Cardiac muscle cell (in vitro differentiated cells and primary cell): ENCODE measurements around the gene MED28. TPM values are rescaled to one million over a fixed set of nuclear protein-coding genes. Genes with fewer than 3 reads are reported as not detected.
A peak's percentile ranks its signal among the peaks of the same experiment; 100 is the strongest.

Experiments used
- DNase-seq, 2 donors: peaks; one replicate each; pipeline versions ENCODE4 v3.0.0 to v3.0.0-alpha.2; 2010 to 2017; ENCODE audit warnings: low read depth in 1 of 2, low spot score in 1 of 2
- H3K27ac ChIP-seq: fragments of 200-600 bp; sonication (generic); 2 replicates; pipeline ENCODE4 v1.5.1; 2016
- H3K27me3 ChIP-seq: fragments of 200-600 bp; sonication (generic); 2 replicates; pipeline ENCODE4 v1.6.0; 2016; ENCODE audit warnings: control low read depth
- H3K36me3 ChIP-seq: fragments of 200-600 bp; sonication (generic); 2 replicates; pipeline ENCODE4 v1.5.1; 2016; ENCODE audit warnings: control low read depth
- H3K4me1 ChIP-seq: fragments of 200-600 bp; sonication (generic); 2 replicates; pipeline ENCODE4 v1.8.1; 2017; ENCODE audit warnings: low read depth, mild to moderate bottlenecking, mixed run types
- H3K4me3 ChIP-seq: fragments of 200-600 bp; sonication (generic); 2 replicates; pipeline ENCODE4 v1.5.1; 2016; ENCODE audit warnings: mild to moderate bottlenecking
- H3K9me3 ChIP-seq: fragments of 200-600 bp; sonication (generic); 2 replicates; pipeline ENCODE4 v1.5.1; 2017; ENCODE audit warnings: low read depth, mild to moderate bottlenecking, control low read depth
- polyA plus RNA-seq: library from polyadenylated mRNA; unstranded; fragments of >200 nt; fragmentation: Nextera tagmentation; extraction: Ambion mirVana; gene quantifications from 2 replicates; pipeline ENCODE4 v1.2.1, GENCODE V29; 2016
- total RNA-seq: library from RNA; depleted of rRNA; stranded (reverse); fragments of >200 nt; gene quantifications from 2 replicates; pipeline ENCODE4 v1.2.3, GENCODE V29; 2016
- TF ChIP-seq, protein P1 (sequence below): IDR thresholded peaks from 2 replicates; pipeline ENCODE4 v1.5.1; 2012; ENCODE audit warnings: low read depth, mild to moderate bottlenecking, low read length

The MED28 gene
- total and polyA plus RNA-seq, 2 experiments from 2014 or later = 20.1 to 60.2 TPM

DNA sequence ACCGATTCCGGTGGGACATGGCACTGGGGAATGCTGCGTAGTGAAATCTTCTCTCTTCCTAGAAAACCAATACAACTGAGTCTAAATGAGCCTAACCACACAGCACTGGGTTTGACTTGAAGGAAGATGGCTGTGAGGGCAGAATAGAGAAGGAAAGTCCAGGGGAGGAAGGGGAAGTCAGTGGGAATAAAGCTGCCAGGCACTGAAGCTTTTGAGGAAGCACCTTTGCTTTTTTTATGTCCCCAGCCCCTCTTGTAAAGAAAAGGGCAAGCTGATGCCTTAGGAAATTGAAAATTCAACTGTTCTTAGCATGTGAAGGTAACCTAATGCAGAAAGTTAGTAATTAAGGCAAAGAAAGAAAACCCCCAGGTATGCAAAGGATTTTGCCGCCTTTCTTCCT, 20.6 kb downstream of the MED28 start:
- TF ChIP-seq, protein P1, sequence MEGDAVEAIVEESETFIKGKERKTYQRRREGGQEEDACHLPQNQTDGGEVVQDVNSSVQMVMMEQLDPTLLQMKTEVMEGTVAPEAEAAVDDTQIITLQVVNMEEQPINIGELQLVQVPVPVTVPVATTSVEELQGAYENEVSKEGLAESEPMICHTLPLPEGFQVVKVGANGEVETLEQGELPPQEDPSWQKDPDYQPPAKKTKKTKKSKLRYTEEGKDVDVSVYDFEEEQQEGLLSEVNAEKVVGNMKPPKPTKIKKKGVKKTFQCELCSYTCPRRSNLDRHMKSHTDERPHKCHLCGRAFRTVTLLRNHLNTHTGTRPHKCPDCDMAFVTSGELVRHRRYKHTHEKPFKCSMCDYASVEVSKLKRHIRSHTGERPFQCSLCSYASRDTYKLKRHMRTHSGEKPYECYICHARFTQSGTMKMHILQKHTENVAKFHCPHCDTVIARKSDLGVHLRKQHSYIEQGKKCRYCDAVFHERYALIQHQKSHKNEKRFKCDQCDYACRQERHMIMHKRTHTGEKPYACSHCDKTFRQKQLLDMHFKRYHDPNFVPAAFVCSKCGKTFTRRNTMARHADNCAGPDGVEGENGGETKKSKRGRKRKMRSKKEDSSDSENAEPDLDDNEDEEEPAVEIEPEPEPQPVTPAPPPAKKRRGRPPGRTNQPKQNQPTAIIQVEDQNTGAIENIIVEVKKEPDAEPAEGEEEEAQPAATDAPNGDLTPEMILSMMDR = no peak
- H3K36me3 ChIP-seq = peaks cover 35% of the 10 kb centered on the region

DNA sequence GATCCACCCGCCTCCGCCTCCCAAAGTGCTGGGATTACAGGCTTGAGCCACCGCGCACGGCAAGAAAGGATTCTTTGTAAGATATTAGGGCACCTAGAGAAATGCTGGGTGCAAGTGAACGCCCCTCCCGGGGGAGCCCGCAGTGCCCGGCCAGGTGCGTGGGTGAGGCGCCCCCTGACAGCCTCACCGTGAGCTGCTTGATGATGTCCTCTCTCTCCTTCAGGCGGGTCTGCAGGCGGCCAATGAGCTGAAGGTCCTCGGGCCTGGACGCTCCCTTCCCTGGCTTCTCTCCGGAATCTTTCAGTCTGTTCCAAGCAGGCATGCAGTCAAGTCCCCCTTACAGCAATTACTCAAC, 21.9 kb downstream of the MED28 start:
- no peak for DNase-seq
- Histone ChIP-seq H3K27me3 (no peaks in the 10 kb centered on the region), H3K36me3 (peaks cover 25% of the 10 kb centered on the region), H3K4me1 (no peaks in the 10 kb centered on the region), H3K9me3 (no peaks in the 10 kb centered on the region), H3K27ac (no peak overlapping the region), H3K4me3 (no peak overlapping the region)
- TF ChIP-seq, protein P1 = no peak

More for the DNA sequence above, 20.6 kb downstream of the MED28 start:
- no peaks in the 10 kb centered on the region for H3K4me1 ChIP-seq
- no peaks in the 10 kb centered on the region for H3K9me3 ChIP-seq
- H3K4me3 ChIP-seq = no peak overlapping the region
- H3K27me3 ChIP-seq = no peaks in the 10 kb centered on the region
- no peak for DNase-seq
- H3K27ac ChIP-seq = no peak overlapping the region

DNA sequence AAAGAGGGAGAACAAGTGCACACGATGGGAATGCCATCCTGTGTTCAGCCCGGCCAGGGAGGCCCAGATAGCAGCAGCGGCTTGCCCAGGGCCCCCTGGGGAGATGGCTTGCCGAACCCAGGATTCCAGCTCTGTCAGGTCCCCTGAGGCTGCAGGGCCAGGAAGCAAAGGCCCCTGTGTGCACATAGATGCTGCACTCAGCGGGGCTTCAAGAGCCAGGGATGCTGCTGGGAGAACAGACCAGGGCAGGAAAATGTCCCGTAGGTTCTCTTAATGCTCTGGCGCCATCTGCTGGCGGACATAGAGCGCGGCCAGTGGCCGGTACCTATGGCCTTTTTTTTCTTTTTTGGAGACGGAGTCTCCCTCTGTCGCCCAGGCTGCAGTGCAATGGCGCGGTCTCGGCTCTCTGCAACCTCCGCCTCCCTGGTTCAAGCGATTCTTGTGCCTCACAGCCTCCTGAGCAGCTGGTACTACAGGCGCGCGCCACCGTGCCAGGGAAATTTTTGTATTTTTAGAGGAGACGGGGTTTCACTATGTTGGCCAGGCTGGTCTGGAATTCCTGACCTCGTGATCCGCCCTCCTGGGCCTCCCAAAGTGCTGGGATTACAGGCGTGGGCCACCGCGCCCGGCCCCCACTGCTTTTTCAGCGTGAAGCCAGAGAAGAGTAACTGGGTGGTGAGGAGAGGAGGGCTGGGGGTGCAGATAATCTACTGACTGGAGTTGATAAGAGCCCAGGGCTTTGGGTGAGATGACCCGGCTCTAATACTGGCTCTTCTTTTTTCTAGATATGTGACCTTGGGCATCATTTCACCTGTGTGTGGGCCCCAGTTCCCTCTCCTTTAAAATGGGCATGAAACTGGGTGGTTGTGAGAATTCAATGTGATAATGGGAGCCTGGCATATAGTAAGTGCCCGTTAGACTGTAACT, 22.5 kb downstream of the MED28 start:
- Histone ChIP-seq H3K4me3 (no peak overlapping the region), H3K9me3 (no peaks in the 10 kb centered on the region), H3K27ac (no peak overlapping the region), H3K27me3 (no peaks in the 10 kb centered on the region), H3K4me1 (no peaks in the 10 kb centered on the region), H3K36me3 (peaks cover 25% of the 10 kb centered on the region)
- TF ChIP-seq, protein P1 = peak; percentile 90
- peak; percentile 82 to 85 for DNase-seq

DNA sequence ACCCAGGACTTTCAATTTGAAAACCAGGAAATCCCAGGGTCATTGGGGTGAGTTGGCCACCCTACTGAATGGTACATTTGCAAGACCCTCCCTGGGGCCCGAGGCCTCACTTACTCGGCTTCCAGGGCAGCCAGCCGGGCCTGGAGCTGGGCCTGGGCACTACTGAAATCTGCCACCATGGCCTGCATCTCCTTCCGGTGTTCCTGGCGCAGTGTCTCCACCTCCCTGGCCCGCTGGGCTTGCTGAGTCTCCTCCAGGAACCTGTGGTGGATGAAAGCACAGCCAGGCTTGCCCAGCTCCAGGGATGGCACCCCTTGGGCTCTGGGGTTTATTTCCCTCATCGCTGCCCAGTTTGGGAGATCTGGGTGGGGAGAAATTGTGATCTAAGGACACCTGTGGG, 24.7 kb downstream of the MED28 start:
- H3K36me3 ChIP-seq = peaks cover 5% of the 10 kb centered on the region
- H3K9me3 ChIP-seq = no peaks in the 10 kb centered on the region
- H3K27me3 ChIP-seq = no peaks in the 10 kb centered on the region
- no peak overlapping the region for H3K4me3 ChIP-seq
- TF ChIP-seq, protein P1 = no peak
- H3K27ac ChIP-seq = no peak overlapping the region
- H3K4me1 ChIP-seq = no peaks in the 10 kb centered on the region
- no peak for DNase-seq

DNA sequence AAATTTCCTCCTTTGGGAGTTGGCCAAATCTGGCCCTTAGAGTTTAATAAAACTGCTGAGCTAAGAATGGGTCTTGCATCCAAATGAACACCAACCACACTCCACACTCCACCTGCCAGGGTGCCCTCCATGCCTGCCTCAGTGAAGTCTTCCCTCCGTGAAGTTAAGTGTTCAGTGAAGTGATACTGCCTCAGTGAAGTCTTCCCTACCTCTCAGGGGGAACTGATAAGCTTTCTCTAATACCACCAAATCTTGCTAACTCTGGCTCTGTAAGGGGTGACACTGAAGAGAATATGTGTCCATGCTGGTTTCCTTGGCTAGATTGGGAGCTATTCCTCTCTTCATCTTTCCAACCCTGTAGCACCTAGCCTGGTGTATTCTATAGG, 27.9 kb downstream of the MED28 start:
- Histone ChIP-seq H3K27ac (no peak overlapping the region), H3K27me3 (no peaks in the 10 kb centered on the region), H3K4me3 (no peak overlapping the region), H3K9me3 (no peaks in the 10 kb centered on the region), H3K36me3 (no peaks in the 10 kb centered on the region), H3K4me1 (no peaks in the 10 kb centered on the region)
- TF ChIP-seq, protein P1 = no peak
- no peak for DNase-seq
